ENCODE results near the gene ANAPC2.

ANAPC2 gene

DNA sequence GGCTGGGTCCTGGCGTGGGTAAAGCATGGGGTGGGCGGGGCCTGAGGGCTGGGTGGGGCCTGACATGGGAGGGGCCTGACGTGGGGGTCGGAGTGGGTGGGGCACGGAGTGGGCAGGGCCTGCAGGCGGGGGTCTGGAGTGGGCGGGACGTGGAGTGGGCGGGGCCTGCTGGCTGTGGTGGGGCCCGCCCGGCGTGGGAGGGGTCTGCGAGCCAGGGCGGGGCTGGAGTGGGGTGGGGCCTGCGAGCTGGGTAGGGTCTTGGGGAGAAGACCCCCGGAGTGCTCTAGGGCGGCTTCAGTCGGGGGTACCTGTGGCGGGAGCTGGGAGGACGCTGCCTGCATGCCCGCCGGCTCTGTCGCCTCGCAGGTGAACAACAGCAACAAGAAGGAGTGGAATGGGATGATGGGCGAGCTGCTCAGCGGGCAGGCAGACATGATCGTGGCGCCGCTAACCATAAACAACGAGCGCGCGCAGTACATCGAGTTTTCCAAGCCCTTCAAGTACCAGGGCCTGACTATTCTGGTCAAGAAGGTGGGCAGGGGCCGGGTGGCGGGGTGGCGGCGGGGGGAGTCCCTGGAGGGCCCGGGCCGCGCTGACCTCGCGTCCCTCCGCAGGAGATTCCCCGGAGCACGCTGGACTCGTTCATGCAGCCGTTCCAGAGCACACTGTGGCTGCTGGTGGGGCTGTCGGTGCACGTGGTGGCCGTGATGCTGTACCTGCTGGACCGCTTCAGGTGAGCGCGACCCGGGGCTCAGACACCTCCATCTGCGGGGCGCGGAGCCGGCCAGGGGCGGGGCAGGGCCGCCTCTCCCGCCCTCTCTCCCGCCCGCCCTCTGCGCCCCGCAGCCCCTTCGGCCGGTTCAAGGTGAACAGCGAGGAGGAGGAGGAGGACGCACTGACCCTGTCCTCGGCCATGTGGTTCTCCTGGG lies 26.5 kb downstream of the ANAPC2 start:
- H3K79me2 ChIP-seq (ENCODE audit: low read length): no peaks in the 10 kb centered on the region
- no peak overlapping the region for H3K9ac ChIP-seq (ENCODE audit: low read length)
- no peak overlapping the region for H2AFZ ChIP-seq (ENCODE audit: low read depth, low read length)
- no peak overlapping the region for H3K4me2 ChIP-seq (ENCODE audit: low read length)
- peaks cover 19% of the 10 kb centered on the region for H3K4me1 ChIP-seq (ENCODE audit: low read length)
- H3K27me3 ChIP-seq (ENCODE audit: low read depth, low read length): peaks cover 6% of the 10 kb centered on the region; the same call in 1 of the 2 replicates
- no peaks in the 10 kb centered on the region for H3K9me3 ChIP-seq (ENCODE audit: insufficient read depth, low read length)
- H3K27ac ChIP-seq (ENCODE audit: low read length): no peak overlapping the region
- TF ChIP-seq CTCF (IDR thresholded peaks at IDR 0.05; ENCODE audit: low read depth, low read length) (no peak), EZH2phosphoT487 (IDR thresholded peaks at IDR 0.05; ENCODE audit: low read depth) (no peak)
- no peak overlapping the region for H3K4me3 ChIP-seq (ENCODE audit: low read length)
- no peaks in the 10 kb centered on the region for H3K36me3 ChIP-seq (replicated peaks; ENCODE audit: low read depth, low read length)
- H4K20me1 ChIP-seq (ENCODE audit: insufficient read depth, low read length): no peaks in the 10 kb centered on the region

DNA sequence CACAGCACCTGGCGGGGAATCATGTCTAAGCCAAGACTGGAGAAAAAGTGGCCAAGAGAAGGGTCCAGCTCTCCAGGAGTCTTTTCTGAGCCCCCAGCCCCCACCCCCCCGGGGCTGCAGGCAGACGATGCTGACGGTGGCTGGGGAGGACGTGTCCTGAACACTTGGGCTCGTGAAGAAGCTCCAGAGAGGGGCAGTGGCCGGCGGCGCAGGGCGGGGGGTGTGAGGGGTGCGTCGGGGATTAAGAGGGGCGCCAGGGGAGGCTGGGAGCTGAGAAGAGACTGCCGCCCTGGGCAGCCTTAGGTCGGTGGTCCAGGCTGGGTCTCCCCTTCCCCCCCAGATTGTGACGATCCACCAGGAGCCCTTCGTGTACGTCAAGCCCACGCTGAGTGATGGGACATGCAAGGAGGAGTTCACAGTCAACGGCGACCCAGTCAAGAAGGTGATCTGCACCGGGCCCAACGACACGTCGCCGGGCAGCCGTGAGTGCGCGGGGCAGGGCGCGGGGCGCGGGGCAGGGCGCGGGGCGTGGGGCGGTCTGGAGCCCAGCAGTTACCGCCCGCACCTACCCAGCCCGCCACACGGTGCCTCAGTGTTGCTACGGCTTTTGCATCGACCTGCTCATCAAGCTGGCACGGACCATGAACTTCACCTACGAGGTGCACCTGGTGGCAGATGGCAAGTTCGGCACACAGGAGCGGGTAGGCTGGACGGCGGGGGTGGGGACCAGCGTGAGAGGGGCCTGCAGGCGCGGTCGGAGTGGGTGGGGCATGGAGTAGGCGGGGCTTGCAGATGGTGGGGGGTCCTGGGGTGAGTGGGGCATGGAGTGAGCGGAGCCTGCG lies 27.4 kb downstream of the ANAPC2 start:
- Histone ChIP-seq H3K27me3 (ENCODE audit: low read depth, low read length) (0 out of 2 replicates have a peak, but pooled peaks cover 6% of the 10 kb centered on the region), H3K27ac (ENCODE audit: low read length) (no peak overlapping the region), H3K36me3 (replicated peaks; ENCODE audit: low read depth, low read length) (no peaks in the 10 kb centered on the region), H3K4me1 (ENCODE audit: low read length) (peaks cover 19% of the 10 kb centered on the region), H3K79me2 (ENCODE audit: low read length) (no peaks in the 10 kb centered on the region), H3K4me2 (ENCODE audit: low read length) (no peak overlapping the region), H3K4me3 (ENCODE audit: low read length) (no peak overlapping the region), H2AFZ (ENCODE audit: low read depth, low read length) (no peak overlapping the region), H4K20me1 (ENCODE audit: insufficient read depth, low read length) (no peaks in the 10 kb centered on the region), H3K9ac (ENCODE audit: low read length) (no peak overlapping the region), H3K9me3 (ENCODE audit: insufficient read depth, low read length) (no peaks in the 10 kb centered on the region)
- no peak for TF ChIP-seq CTCF (IDR thresholded peaks at IDR 0.05; ENCODE audit: low read depth, low read length)
- no peak for TF ChIP-seq EZH2phosphoT487 (IDR thresholded peaks at IDR 0.05; ENCODE audit: low read depth)

GRCh38 chr9:137160054-137160425 lies 28.3 kb downstream of the ANAPC2 start:
- Histone ChIP-seq H3K27me3 (ENCODE audit: low read depth, low read length) (0 out of 2 replicates have a peak, but pooled peaks cover 6% of the 10 kb centered on the region), H3K4me1 (ENCODE audit: low read length) (peaks cover 19% of the 10 kb centered on the region), H3K36me3 (replicated peaks; ENCODE audit: low read depth, low read length) (no peaks in the 10 kb centered on the region), H2AFZ (ENCODE audit: low read depth, low read length) (no peak overlapping the region), H3K9ac (ENCODE audit: low read length) (no peak overlapping the region), H3K4me2 (ENCODE audit: low read length) (no peak overlapping the region), H4K20me1 (ENCODE audit: insufficient read depth, low read length) (no peaks in the 10 kb centered on the region), H3K4me3 (ENCODE audit: low read length) (no peak overlapping the region), H3K9me3 (ENCODE audit: insufficient read depth, low read length) (no peaks in the 10 kb centered on the region), H3K79me2 (ENCODE audit: low read length) (no peaks in the 10 kb centered on the region), H3K27ac (ENCODE audit: low read length) (no peak overlapping the region)
- no peak for TF ChIP-seq EZH2phosphoT487 (IDR thresholded peaks at IDR 0.05; ENCODE audit: low read depth)
- TF ChIP-seq CTCF (IDR thresholded peaks at IDR 0.05; ENCODE audit: low read depth, low read length): no peak

Data from OCI-LY3 (cell line).